Measurements from ENCODE around the gene DCLK1. TPM values are rescaled to one million over a fixed set of nuclear protein-coding genes. Genes with fewer than 3 reads are reported as not detected.

DCLK1 gene
- total RNA-seq, 4 donors from 2014 or later, result 3.8 to 10.0 (median 8.2) TPM

GRCh38 chr13:35993686-35994085 lies 137.5 kb downstream of the DCLK1 start:
- DNase-seq (no peak), ATAC-seq (no peak)
- TF ChIP-seq CTCF (IDR thresholded peaks at IDR 0.05 in 4 of 5, conservative IDR thresholded peaks at IDR 0.05 in 1 of 5) (no peak), POLR2A (IDR thresholded peaks at IDR 0.05) (no peak)
- H3K36me3 ChIP-seq, result no peaks in the 10 kb centered on the region
- intact Hi-C loops (cut with DNase I; ENCODE audit: low total_unique reads) (loop anchor here (5.0 kb wide), 1 partner anchor 284 kb away; no protein-coding TSS in a partner anchor), in situ Hi-C loops (cut with MboI; ENCODE audit: low sequenced_read_pairs in 4 of 4) (loop anchor here in 2 of 4 donors (25.0 kb wide), 1 partner anchor 744 kb away; no protein-coding TSS in a partner anchor)
- no peaks in the 10 kb centered on the region for H3K9me3 ChIP-seq
- no peak overlapping the region for H3K4me3 ChIP-seq
- H3K27me3 ChIP-seq, result no peaks in the 10 kb centered on the region
- peak overlapping the region in 3 of 4 donors; percentile 22 to 64 (median 43) for H3K27ac ChIP-seq
- H3K4me1 ChIP-seq, result peaks cover 9 to 31% of the 10 kb centered on the region in 2 donors

GRCh38 chr13:35992964-35993363 lies 138.2 kb downstream of the DCLK1 start:
- DNase-seq, result no peak
- in situ Hi-C loops (cut with MboI; ENCODE audit: low sequenced_read_pairs in 4 of 4) (loop anchor here in 2 of 4 donors (25.0 kb wide), 1 partner anchor 744 kb away; no protein-coding TSS in a partner anchor), intact Hi-C loops (cut with DNase I; ENCODE audit: low total_unique reads) (loop anchor here (5.0 kb wide), 1 partner anchor 284 kb away; no protein-coding TSS in a partner anchor)
- no peak for TF ChIP-seq CTCF (IDR thresholded peaks at IDR 0.05 in 4 of 5, conservative IDR thresholded peaks at IDR 0.05 in 1 of 5)
- TF ChIP-seq POLR2A (IDR thresholded peaks at IDR 0.05), result no peak
- Histone ChIP-seq H3K27me3 (no peaks in the 10 kb centered on the region), H3K27ac (no peak overlapping the region), H3K4me1 (peaks cover 9 to 33% of the 10 kb centered on the region in 2 donors), H3K9me3 (no peaks in the 10 kb centered on the region), H3K36me3 (no peaks in the 10 kb centered on the region), H3K4me3 (no peak overlapping the region)
- ATAC-seq, result no peak

DNA sequence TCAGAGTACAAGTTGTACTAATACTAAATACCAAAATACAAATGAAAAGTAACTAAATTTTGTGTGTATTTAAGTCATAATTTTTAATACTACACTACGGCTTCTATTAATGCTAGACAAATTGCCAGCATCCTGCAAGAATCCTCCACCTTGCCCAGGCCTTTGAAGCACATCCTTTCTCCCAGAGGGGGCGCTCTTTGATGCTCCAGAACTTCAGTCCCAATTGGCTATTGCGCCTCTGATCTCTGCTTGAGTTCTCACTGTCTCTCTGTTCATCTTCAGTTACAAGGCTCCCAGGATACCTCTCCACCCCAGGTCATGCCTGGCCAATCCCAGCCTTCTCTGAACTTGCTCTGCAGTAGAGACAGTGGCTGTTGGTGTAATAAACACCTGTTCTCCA lies 141.0 kb downstream of the DCLK1 start:
- DNase-seq (no peak), ATAC-seq (no peak)
- in situ Hi-C loops (cut with MboI; ENCODE audit: low sequenced_read_pairs in 4 of 4), result loop anchor here in 2 of 4 donors (25.0 kb wide), 1 partner anchor 747 kb away; no protein-coding TSS in a partner anchor
- Histone ChIP-seq H3K36me3 (no peaks in the 10 kb centered on the region), H3K27me3 (no peaks in the 10 kb centered on the region), H3K4me3 (no peak overlapping the region), H3K27ac (no peak overlapping the region), H3K9me3 (no peaks in the 10 kb centered on the region), H3K4me1 (peaks cover 0 to 23% of the 10 kb centered on the region in 2 donors)
- TF ChIP-seq CTCF (IDR thresholded peaks at IDR 0.05 in 4 of 5, conservative IDR thresholded peaks at IDR 0.05 in 1 of 5) (no peak), POLR2A (IDR thresholded peaks at IDR 0.05) (no peak)
- intact Hi-C loops (cut with DNase I; ENCODE audit: low total_unique reads), result loop anchor here (5.0 kb wide), 1 partner anchor 287 kb away; no protein-coding TSS in a partner anchor

GRCh38 chr13:35988648-35989081 lies 142.5 kb downstream of the DCLK1 start:
- in situ Hi-C loops (cut with MboI; ENCODE audit: low sequenced_read_pairs in 4 of 4) (loop anchor here in 2 of 4 donors (25.0 kb wide), 1 partner anchor 749 kb away; no protein-coding TSS in a partner anchor), intact Hi-C loops (cut with DNase I; ENCODE audit: low total_unique reads) (no loop called here)
- no peak for TF ChIP-seq POLR2A (IDR thresholded peaks at IDR 0.05)
- TF ChIP-seq CTCF (IDR thresholded peaks at IDR 0.05 in 4 of 5, conservative IDR thresholded peaks at IDR 0.05 in 1 of 5), result no peak
- H3K4me1 ChIP-seq, result peaks cover 0 to 8% of the 10 kb centered on the region in 2 donors
- H3K9me3 ChIP-seq, result no peaks in the 10 kb centered on the region
- no peak for DNase-seq
- no peak for ATAC-seq
- no peak overlapping the region for H3K27ac ChIP-seq
- H3K4me3 ChIP-seq, result no peak overlapping the region
- no peaks in the 10 kb centered on the region for H3K27me3 ChIP-seq
- H3K36me3 ChIP-seq, result no peaks in the 10 kb centered on the region

Data from gastrocnemius medialis (tissue), 4 donors.